Measurements from ENCODE around the gene PTK7. TPM values are rescaled to one million over a fixed set of nuclear protein-coding genes. Genes with fewer than 3 reads are reported as not detected.

Gene PTK7
- total and polyA plus RNA-seq, 2 of the 8 experiments (the other 6 are each of a cell fraction or from before 2014, with no cell fraction given) = 110 to 138 TPM

DNA sequence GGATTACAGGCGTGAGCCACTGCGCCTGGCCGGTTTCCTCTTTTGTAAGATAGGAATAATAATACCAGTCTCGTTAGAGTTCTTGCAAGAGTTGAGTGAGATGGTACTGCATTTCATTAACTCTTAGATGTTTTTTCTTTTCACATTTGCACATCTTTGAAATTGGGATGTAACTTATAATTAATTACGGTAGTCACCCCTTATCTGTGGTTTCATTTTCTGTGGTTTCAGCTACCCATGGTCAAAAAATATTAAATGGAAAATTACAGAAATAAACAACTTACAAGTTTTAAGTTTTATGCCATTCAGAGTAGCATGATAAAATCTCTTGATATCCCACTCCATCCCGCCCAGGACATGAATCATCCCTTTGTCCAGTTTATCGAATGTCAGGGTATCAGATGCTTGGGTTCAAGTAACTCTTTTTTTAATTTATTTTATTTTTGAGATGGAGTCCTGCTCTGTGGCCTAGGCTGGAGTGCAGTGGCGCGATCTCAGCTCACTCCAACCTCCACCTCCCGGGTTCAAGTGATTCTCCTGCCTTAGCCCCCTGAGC, 15.4 kb downstream of the PTK7 start:
- Histone ChIP-seq H2BK15ac (ENCODE audit: low read length) (no peak overlapping the region), H4K5ac (ENCODE audit: insufficient read length, low read depth, low read length) (no peak overlapping the region), H2AFZ (ENCODE audit: low read length) (no peak overlapping the region), H3K18ac (ENCODE audit: extremely low read depth, low read length) (no peak overlapping the region), H3K4me3 (ENCODE audit: extremely low read depth in 1 of 4, insufficient read depth in 2 of 4, low read depth in 3 of 4, low read length in 4 of 4) (peak overlapping the region in 1 of 4 experiments; percentile 46; a peak in 1 of 8 replicates), H4K20me1 (replicated peaks in 1 of 2; ENCODE audit: control insufficient read depth in 1 of 2, insufficient read depth in 2 of 2, low read length in 2 of 2) (peaks cover 0 to 4% of the 10 kb centered on the region in 2 experiments), H3K23me2 (ENCODE audit: low read depth, low read length) (0 out of 2 replicates have a peak, but pooled peaks cover 2% of the 10 kb centered on the region), H3K9ac (replicated peaks in 1 of 4; ENCODE audit: extremely low read depth in 1 of 4, low read depth in 3 of 4, low read length in 3 of 4) (no peak overlapping the region), H3K79me1 (ENCODE audit: low read depth, low read length) (peaks cover 13% of the 10 kb centered on the region), H3K4me2 (ENCODE audit: insufficient read depth in 1 of 2, low read depth in 2 of 2, low read length in 2 of 2) (peak overlapping the region in 1 of 2 experiments; percentile 91; a peak in 1 of 4 replicates), H3K56ac (replicated peaks; ENCODE audit: insufficient read length, low read depth, low read length) (no peak overlapping the region), H2AK5ac (ENCODE audit: low read depth, low read length) (no peak overlapping the region), H3K27ac (ENCODE audit: low read depth, low read length) (0 out of 2 replicates have a peak overlapping the region, but pooled peaks have one; percentile 81), H4K91ac (replicated peaks; ENCODE audit: insufficient read length, low read length) (no peak overlapping the region), H2BK12ac (ENCODE audit: low read depth, low read length) (no peak overlapping the region), H3K23ac (ENCODE audit: insufficient read length) (no peak overlapping the region), H2BK5ac (ENCODE audit: low read depth, low read length) (no peak overlapping the region), H3K4me1 (replicated peaks in 1 of 4; ENCODE audit: control insufficient read depth in 3 of 4, insufficient read depth in 4 of 4, low read length in 3 of 4) (peaks cover 21 to 40% (median 28%) of the 10 kb centered on the region in 4 experiments), H3K79me2 (ENCODE audit: control insufficient read depth in 1 of 2, insufficient read depth in 2 of 2, low read length in 2 of 2) (peaks cover 15 to 79% of the 10 kb centered on the region in 2 experiments), H3K14ac (ENCODE audit: insufficient read length) (no peak overlapping the region), H3K9me3 (ENCODE audit: insufficient read depth in 2 of 2, low read depth in 1 of 2, low read length in 1 of 2) (no peaks in the 10 kb centered on the region), H3K27me3 (replicated peaks in 1 of 4; ENCODE audit: control insufficient read depth in 3 of 4, extremely low read depth in 1 of 4, insufficient read depth in 3 of 4, low read length in 3 of 4) (no peaks in the 10 kb centered on the region), H2BK120ac (replicated peaks; ENCODE audit: low read depth, low read length) (no peak overlapping the region), H4K8ac (ENCODE audit: extremely low read depth, insufficient read depth, low read length) (no peak overlapping the region), H3K4ac (replicated peaks; ENCODE audit: insufficient read length, low read depth, low read length) (no peak overlapping the region), H2BK20ac (ENCODE audit: low read length) (no peak overlapping the region), H3K36me3 (ENCODE audit: control insufficient read depth in 2 of 4, insufficient read depth in 4 of 4, low read length in 3 of 4) (no peaks in the 10 kb centered on the region)
- CTCF ChIA-PET (ENCODE audit: partially characterized antibody) = interaction anchor here (0.8 to 4.4 kb wide), 5 partner anchors 8 to 237 kb away, joined by 3 to 19 read pairs (median 9); partner anchors contain the start of gene PTK7
- DNase-seq (ENCODE audit: low read depth in 1 of 2, low spot score in 2 of 2) (no peak), FAIRE-seq (no peak)
- WGBS, 2 experiments (ENCODE audit: extremely low coverage in 1 of 2, insufficient coverage in 1 of 2, insufficient read length in 1 of 2, insufficient replicate concordance in 2 of 2, low coverage in 1 of 2, low lambda C conversion rate in 2 of 2, missing lambda C conversion rate in 1 of 2) = 83% methylated on average over 10 of the region's 10 CpGs; no CpG with 5 or more reads in 1 of the 2 experiments
- POLR2A ChIA-PET (ENCODE audit: partially characterized antibody) = interaction anchor here (0.8 to 2.8 kb wide), 5 partner anchors 11 to 260 kb away, joined by 3 to 28 read pairs (median 5); partner anchors contain the start of gene PTK7
- no peak for TF ChIP-seq TCF12 (IDR thresholded peaks at IDR 0.05; ENCODE audit: low read depth, low read length)
- TF ChIP-seq KDM5A (IDR thresholded peaks at IDR 0.05; ENCODE audit: low read length) = no peak
- no peak for TF ChIP-seq RNF2 (IDR thresholded peaks at IDR 0.05; ENCODE audit: borderline replicate concordance, low read depth, low read length, missing control alignments, poor library complexity, severe bottlenecking)
